ENCODE measurements around the gene UMODL1.

- TF ChIP-seq, protein P1, sequence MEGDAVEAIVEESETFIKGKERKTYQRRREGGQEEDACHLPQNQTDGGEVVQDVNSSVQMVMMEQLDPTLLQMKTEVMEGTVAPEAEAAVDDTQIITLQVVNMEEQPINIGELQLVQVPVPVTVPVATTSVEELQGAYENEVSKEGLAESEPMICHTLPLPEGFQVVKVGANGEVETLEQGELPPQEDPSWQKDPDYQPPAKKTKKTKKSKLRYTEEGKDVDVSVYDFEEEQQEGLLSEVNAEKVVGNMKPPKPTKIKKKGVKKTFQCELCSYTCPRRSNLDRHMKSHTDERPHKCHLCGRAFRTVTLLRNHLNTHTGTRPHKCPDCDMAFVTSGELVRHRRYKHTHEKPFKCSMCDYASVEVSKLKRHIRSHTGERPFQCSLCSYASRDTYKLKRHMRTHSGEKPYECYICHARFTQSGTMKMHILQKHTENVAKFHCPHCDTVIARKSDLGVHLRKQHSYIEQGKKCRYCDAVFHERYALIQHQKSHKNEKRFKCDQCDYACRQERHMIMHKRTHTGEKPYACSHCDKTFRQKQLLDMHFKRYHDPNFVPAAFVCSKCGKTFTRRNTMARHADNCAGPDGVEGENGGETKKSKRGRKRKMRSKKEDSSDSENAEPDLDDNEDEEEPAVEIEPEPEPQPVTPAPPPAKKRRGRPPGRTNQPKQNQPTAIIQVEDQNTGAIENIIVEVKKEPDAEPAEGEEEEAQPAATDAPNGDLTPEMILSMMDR (conservative IDR thresholded peaks at IDR 0.05 in 1 of 2, IDR thresholded peaks at IDR 0.05 in 1 of 2; ENCODE audit: low read depth in 1 of 2, low read length in 2 of 2), result no peak
- TF ChIP-seq EZH2 (IDR thresholded peaks at IDR 0.05; ENCODE audit: low read length, missing control alignments), result no peak
These were observed 39.9 kb upstream of the UMODL1 start for GRCh38 chr21:42031241-42031640.

Measured in fibroblast of lung (primary cell).